GM12878 (cell line): ENCODE results near the gene TOR2A. TPM values are rescaled to one million over a fixed set of nuclear protein-coding genes. Genes with fewer than 3 reads are reported as not detected.

Experiments
- ATAC-seq: fragments of 200-7000 bp; cut with Tn5 transposase; 3 replicates; pipeline ENCODE4 v1.9.1; 2020; ENCODE audit warnings: mild to moderate bottlenecking, moderate library complexity
- BruUV-seq: library from RNA; stranded (reverse); fragments of 400-500 nt; replicated peaks from 2 replicates; lab custom pipeline; 2021; lab: Mats Ljungman, UMichigan
- CTCF ChIA-PET: fragments of 300-600 bp; sonication (Branson Sonifier 250); formaldehyde crosslinking; extraction: SDS; loops from one replicate; lab custom pipeline; 2021; ENCODE audit warnings: inconsistent platforms; lab: Yijun Ruan, JAX
- POLR2A ChIA-PET: fragments of 350-600 bp; formaldehyde crosslinking; extraction: SDS; loops from one replicate; lab custom pipeline; 2021; ENCODE audit warnings: inconsistent platforms; lab: Charles Lee
- RAD21 ChIA-PET: fragments of 300-600 bp; sonication (Branson Sonifier 250); formaldehyde crosslinking; loops from one replicate; lab custom pipeline; 2023; ENCODE audit warnings: antibody characterized with exemption; ENCODE audit not compliant: unreplicated experiment; lab: Charles Lee
- SMC1A ChIA-PET: fragments of 300-600 bp; sonication (Branson Sonifier 250); formaldehyde crosslinking; loops from one replicate; lab custom pipeline; 2023; ENCODE audit not compliant: unreplicated experiment, uncharacterized antibody; lab: Charles Lee
- DNase-seq: peaks from one replicate; pipeline ENCODE4 v3.0.0-alpha.2; 2011; ENCODE audit warnings: low read depth, low spot score
- FAIRE-seq: peaks from 3 replicates; lab custom pipeline; 2011; peaks lifted over from hg19 to GRCh38; lab: Jason Lieb, UNC
- H2AFZ ChIP-seq: 2 replicates; pipeline ENCODE4 v1.6.0; 2011; ENCODE audit warnings: low read depth, low read length, control low read depth; ENCODE audit not compliant: control insufficient read depth
- H3K27ac ChIP-seq: 2 replicates; pipeline ENCODE4 v1.5.1; 2011; ENCODE audit warnings: control low read depth; ENCODE audit not compliant: control insufficient read depth, insufficient read depth
- H3K27me3 ChIP-seq, 2 experiments: replicated peaks in 1 of 2; 2 replicates each; pipeline versions ENCODE4 v1.6.0 to v1.6.1; 2011; ENCODE audit warnings: low read length in 1 of 2; ENCODE audit not compliant: control insufficient read depth in 2 of 2, insufficient read depth in 2 of 2
- H3K36me3 ChIP-seq, 2 experiments: 2 replicates each; pipeline ENCODE4 v1.5.1; 2011; ENCODE audit warnings: low read length in 1 of 2; ENCODE audit not compliant: control insufficient read depth in 2 of 2, insufficient read depth in 2 of 2
- H3K4me1 ChIP-seq: 2 replicates; pipeline ENCODE4 v1.6.1; 2011; ENCODE audit warnings: mild to moderate bottlenecking, low read length, moderate library complexity, mixed read lengths; ENCODE audit not compliant: control insufficient read depth, insufficient read depth
- H3K4me2 ChIP-seq: 2 replicates; pipeline ENCODE4 v1.6.0; 2011; ENCODE audit warnings: control low read depth; ENCODE audit not compliant: control insufficient read depth, insufficient read depth
- H3K4me3 ChIP-seq: fragments of 200-600 bp; sonication (generic); 2 replicates; pipeline ENCODE4 v1.5.1; 2016
- H3K79me2 ChIP-seq: 2 replicates; pipeline ENCODE4 v1.6.0; 2011; ENCODE audit warnings: low read length; ENCODE audit not compliant: control insufficient read depth, insufficient read depth
- H3K9ac ChIP-seq: 2 replicates; pipeline ENCODE4 v1.8.0; 2011; ENCODE audit warnings: low read length, control low read depth, mixed read lengths; ENCODE audit not compliant: control insufficient read depth, insufficient read depth
- H3K9me3 ChIP-seq: replicated peaks from 3 replicates; pipeline ENCODE4 v1.5.1; 2011; ENCODE audit warnings: mild to moderate bottlenecking, low read length; ENCODE audit not compliant: control insufficient read depth, insufficient read depth
- H4K20me1 ChIP-seq: 2 replicates; pipeline ENCODE4 v1.6.0; 2011; ENCODE audit not compliant: control insufficient read depth, insufficient read depth
- BMI1 ChIP-seq: fragments of 450-650 bp; IDR thresholded peaks from 2 replicates; pipeline ENCODE4 v1.6.1; 2016; ENCODE audit warnings: mild to moderate bottlenecking, moderate library complexity, borderline replicate concordance
- EED ChIP-seq: sonication (generic); IDR thresholded peaks from 2 replicates; pipeline ENCODE4 v1.6.1; 2016; ENCODE audit warnings: antibody characterized with exemption, low read depth
- JUNB ChIP-seq: IDR thresholded peaks from 2 replicates; pipeline ENCODE4 v1.6.1; 2016; ENCODE audit warnings: antibody characterized with exemption, mild to moderate bottlenecking
- KAT2A ChIP-seq: conservative IDR thresholded peaks from 2 replicates; pipeline ENCODE4 v1.6.1; 2011; ENCODE audit warnings: low read depth, low read length; ENCODE audit not compliant: control insufficient read depth
- MEF2A ChIP-seq: IDR thresholded peaks from 2 replicates; pipeline ENCODE4 v1.6.1; 2011; ENCODE audit warnings: low read depth, mild to moderate bottlenecking, low read length, moderate library complexity; ENCODE audit not compliant: insufficient read depth
- SREBF2 ChIP-seq: IDR thresholded peaks from 2 replicates; pipeline ENCODE4 v1.6.1; 2012; ENCODE audit warnings: mild to moderate bottlenecking, low read length
- WRNIP1 ChIP-seq: IDR thresholded peaks from 2 replicates; pipeline ENCODE4 v1.6.1; 2011; ENCODE audit warnings: low read depth, low read length, improper control_type of control experiment, borderline replicate concordance
- ZZZ3 ChIP-seq: IDR thresholded peaks from 2 replicates; pipeline ENCODE4 v1.6.1; 2011; ENCODE audit warnings: low read depth; ENCODE audit not compliant: control insufficient read depth, insufficient read length
- WGBS: methylation state at CpG from one replicate; pipeline ENCODE4 v1.1.6; 2016; ENCODE audit warnings: low lambda C conversion rate; ENCODE audit not compliant: insufficient replicate concordance, insufficient coverage; ENCODE audit errors: missing lambda C conversion rate; 5-methylcytosine and 5-hydroxymethylcytosine counted together
- in situ Hi-C: fragments of 300-500 bp; cut with MboI; formaldehyde crosslinking; loops from 9 replicates; pipeline ENCODE4 v1.14.3; 2018; ENCODE audit warnings: mixed read lengths
- intact Hi-C: fragments of 100-400 bp; cut with micrococcal nuclease; formaldehyde crosslinking; loops from one replicate; pipeline ENCODE4 v1.14.2; 2022; ENCODE audit not compliant: unreplicated experiment
- polyA plus RNA-seq, 11 experiments: library from polyadenylated mRNA; depleted of rRNA in 4 of 11; unstranded in 6 of 11; stranded (reverse) in 5 of 11; fragments of >200 nt; fragmentation: Nextera tagmentation in 4 of 11; fragmentation: Illumina TruSeq in 1 of 11; extraction: Ambion mirVana in 4 of 11; extraction: Trizol in 1 of 11; gene quantifications; 1 replicate in 1 of 11; 2 replicates in 10 of 11; pipeline versions ENCODE4 v1.2.1 to v1.2.3, GENCODE V29; 2011 to 2016; ENCODE audit warnings: inconsistent platforms in 2 of 11, missing spikeins in 2 of 11, low read depth in 1 of 11
- total RNA-seq, 4 experiments: library from RNA; depleted of rRNA in 3 of 4; stranded (reverse); fragments of >200 nt in 3 of 4; fragmentation: Illumina TruSeq in 1 of 4; extraction: Trizol in 1 of 4; gene quantifications; 2 replicates each; pipeline versions ENCODE4 v1.2.1 to v1.2.3, GENCODE V29; 2013 to 2021
- TF ChIP-seq, protein P1 (sequence below): fragments of 450-650 bp; IDR thresholded peaks from 2 replicates; pipeline ENCODE4 v1.6.1; 2017; ENCODE audit warnings: antibody characterized with exemption, mild to moderate bottlenecking, moderate library complexity

Gene TOR2A
- total and polyA plus RNA-seq, 10 of the 15 experiments (the other 5 are each of a cell fraction or from before 2014, with no cell fraction given) = 0.52 to 23.7 (median 8.5) TPM

DNA sequence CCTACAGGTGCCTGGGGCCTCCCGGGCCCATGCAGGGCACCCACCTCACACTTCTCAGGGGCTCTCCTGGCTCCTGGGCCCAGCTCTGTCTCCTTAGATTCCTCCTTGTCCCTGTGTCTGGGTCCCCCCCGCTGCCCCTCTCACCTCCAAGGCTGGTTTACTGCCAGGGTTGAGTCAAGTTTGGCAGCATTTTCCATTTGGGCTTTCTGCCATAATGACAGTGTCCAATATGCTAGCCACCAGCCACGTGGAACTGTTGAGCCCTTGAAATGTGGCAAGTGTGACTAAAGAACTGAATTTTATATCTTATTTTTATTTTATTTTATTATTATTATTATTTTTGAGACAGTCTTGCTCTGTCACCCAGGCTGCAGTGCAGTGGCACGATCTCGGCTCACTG, 17.3 kb downstream of the TOR2A start:
- Histone ChIP-seq H3K9me3 (no peaks in the 10 kb centered on the region), H3K4me3 (no peak overlapping the region), H3K4me1 (peaks cover 3% of the 10 kb centered on the region; the same call in 1 of the 2 replicates), H3K79me2 (no peaks in the 10 kb centered on the region), H3K27ac (no peak overlapping the region), H3K36me3 (no peaks in the 10 kb centered on the region), H3K4me2 (no peak overlapping the region), H3K9ac (no peak overlapping the region), H2AFZ (no peak overlapping the region), H3K27me3 (no peaks in the 10 kb centered on the region), H4K20me1 (no peaks in the 10 kb centered on the region)
- FAIRE-seq (no peak), DNase-seq (no peak), ATAC-seq (no peak)
- BruUV-seq = no TSS peak
- POLR2A ChIA-PET = no interaction called here
- in situ Hi-C loops (no loop called here), intact Hi-C loops (loop anchor here (5.0 kb wide), 1 partner anchor 200 kb away; the partner anchor contains the start of gene ST6GALNAC4)
- CTCF ChIA-PET = interaction anchor here (2.4 kb wide), 1 partner anchor 17 kb away, joined by 6 read pairs; the partner anchor contains the start of gene TOR2A
- RAD21 ChIA-PET = interaction anchor here (2.8 kb wide), 1 partner anchor 17 kb away, joined by 19 read pairs; the partner anchor contains the start of gene TOR2A
- SMC1A ChIA-PET = no interaction called here
- WGBS = 41% methylated on average over 5 of the region's 5 CpGs
- TF ChIP-seq ZZZ3 (no peak), KAT2A (no peak), SREBF2 (no peak), JUNB (no peak), MEF2A (no peak), EED (no peak), WRNIP1 (no peak), BMI1 (no peak)
- TF ChIP-seq, protein P1, sequence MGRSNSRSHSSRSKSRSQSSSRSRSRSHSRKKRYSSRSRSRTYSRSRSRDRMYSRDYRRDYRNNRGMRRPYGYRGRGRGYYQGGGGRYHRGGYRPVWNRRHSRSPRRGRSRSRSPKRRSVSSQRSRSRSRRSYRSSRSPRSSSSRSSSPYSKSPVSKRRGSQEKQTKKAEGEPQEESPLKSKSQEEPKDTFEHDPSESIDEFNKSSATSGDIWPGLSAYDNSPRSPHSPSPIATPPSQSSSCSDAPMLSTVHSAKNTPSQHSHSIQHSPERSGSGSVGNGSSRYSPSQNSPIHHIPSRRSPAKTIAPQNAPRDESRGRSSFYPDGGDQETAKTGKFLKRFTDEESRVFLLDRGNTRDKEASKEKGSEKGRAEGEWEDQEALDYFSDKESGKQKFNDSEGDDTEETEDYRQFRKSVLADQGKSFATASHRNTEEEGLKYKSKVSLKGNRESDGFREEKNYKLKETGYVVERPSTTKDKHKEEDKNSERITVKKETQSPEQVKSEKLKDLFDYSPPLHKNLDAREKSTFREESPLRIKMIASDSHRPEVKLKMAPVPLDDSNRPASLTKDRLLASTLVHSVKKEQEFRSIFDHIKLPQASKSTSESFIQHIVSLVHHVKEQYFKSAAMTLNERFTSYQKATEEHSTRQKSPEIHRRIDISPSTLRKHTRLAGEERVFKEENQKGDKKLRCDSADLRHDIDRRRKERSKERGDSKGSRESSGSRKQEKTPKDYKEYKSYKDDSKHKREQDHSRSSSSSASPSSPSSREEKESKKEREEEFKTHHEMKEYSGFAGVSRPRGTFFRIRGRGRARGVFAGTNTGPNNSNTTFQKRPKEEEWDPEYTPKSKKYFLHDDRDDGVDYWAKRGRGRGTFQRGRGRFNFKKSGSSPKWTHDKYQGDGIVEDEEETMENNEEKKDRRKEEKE = no peak
